ENCODE measurements around the gene IGSF5.

Gene IGSF5

GRCh38 chr21:39822042-39822441 lies 77.1 kb downstream of the IGSF5 start:
- no peak for DNase-seq (ENCODE audit: low read depth, low spot score)

GRCh38 chr21:39825250-39825649 lies 80.3 kb downstream of the IGSF5 start:
- no peak for DNase-seq (ENCODE audit: low read depth, low spot score)

GRCh38 chr21:39834543-39834942 lies 89.6 kb downstream of the IGSF5 start:
- DNase-seq (ENCODE audit: low read depth, low spot score), result no peak

- DNase-seq (ENCODE audit: low read depth, low spot score), result no peak
Measured at GRCh38 chr21:39837861-39838359, 92.9 kb downstream of the IGSF5 start.

- no peak for DNase-seq (ENCODE audit: low read depth, low spot score)
Measured at GRCh38 chr21:39840373-39841097, 95.6 kb downstream of the IGSF5 start.

- DNase-seq (ENCODE audit: low read depth, low spot score), result no peak
Measured at GRCh38 chr21:39842741-39843459, 97.9 kb downstream of the IGSF5 start.

GRCh38 chr21:39843483-39843882 lies 98.5 kb downstream of the IGSF5 start:
- DNase-seq (ENCODE audit: low read depth, low spot score), result no peak

- no peak for DNase-seq (ENCODE audit: low read depth, low spot score)
Measured at GRCh38 chr21:39843916-39844315, 98.9 kb downstream of the IGSF5 start.

GRCh38 chr21:39845571-39846130 lies 100.7 kb downstream of the IGSF5 start:
- no peak for DNase-seq (ENCODE audit: low read depth, low spot score)

GRCh38 chr21:39847877-39848276 lies 102.9 kb downstream of the IGSF5 start:
- no peak for DNase-seq (ENCODE audit: low read depth, low spot score)

- no peak for DNase-seq (ENCODE audit: low read depth, low spot score)
Measured at GRCh38 chr21:39849014-39849655, 104.2 kb downstream of the IGSF5 start.

- DNase-seq (ENCODE audit: low read depth, low spot score), result no peak
Measured at GRCh38 chr21:39850333-39850732, 105.3 kb downstream of the IGSF5 start.

- no peak for DNase-seq (ENCODE audit: low read depth, low spot score)
Measured at GRCh38 chr21:39851002-39851618, 106.1 kb downstream of the IGSF5 start.

All from iPS DF 19.7 (cell line).